Activated CD4-positive, CD25-positive, alpha-beta regulatory T cell treated with anti-CD3 and anti-CD28 coated beads, Interleukin-2, amount 50 U/mL, for 24 hours (primary cell): ENCODE measurements around the gene MRPS21.
"Not testable (repeated sequence)": the region's sequence is repeated elsewhere in the genome, so short reads cannot be mapped to it uniquely, and the experiment has no call there.

Experiments used
- ATAC-seq, 2 donors: fragments of 150-1000 bp; cut with Tn5 transposase; one replicate each; pipeline ENCODE4 v1.10.0; 2021; ENCODE audit warnings: mild to moderate bottlenecking in 1 of 2, moderate library complexity in 1 of 2

Gene MRPS21

GRCh38 chr1:150281758-150282557, 11.7 kb upstream of the MRPS21 start, which contains the start of gene CIART:
Gene CIART, plus strand, starts transcription at chr1:150282554. Its CDS starts 714 bp downstream, at chr1:150283268.
- peak; percentile 96 to 97 for ATAC-seq

DNA sequence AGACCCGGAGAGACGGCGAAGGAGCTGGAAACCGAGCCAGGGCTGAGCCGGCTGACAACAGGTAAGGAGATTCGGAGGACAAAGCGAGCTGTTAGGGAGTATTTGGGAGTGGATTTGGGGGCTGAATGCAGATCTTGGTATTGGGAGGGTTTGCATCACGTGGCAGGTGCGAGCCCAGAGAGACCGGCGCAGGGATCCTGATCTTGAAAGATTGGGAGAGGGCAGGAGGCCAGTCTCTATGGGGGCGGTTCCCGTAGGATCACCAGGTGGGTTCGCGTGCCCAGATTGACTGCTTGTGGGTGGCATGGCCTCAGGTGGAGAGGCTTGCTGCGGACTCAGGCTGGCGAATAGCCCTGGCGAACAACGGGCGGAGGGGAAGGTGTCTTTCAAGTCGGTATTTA, 11.1 kb upstream of the MRPS21 start:
- ATAC-seq, result no peak

GRCh38 chr1:150283260-150283659, 10.4 kb upstream of the MRPS21 start:
- no peak for ATAC-seq

DNA sequence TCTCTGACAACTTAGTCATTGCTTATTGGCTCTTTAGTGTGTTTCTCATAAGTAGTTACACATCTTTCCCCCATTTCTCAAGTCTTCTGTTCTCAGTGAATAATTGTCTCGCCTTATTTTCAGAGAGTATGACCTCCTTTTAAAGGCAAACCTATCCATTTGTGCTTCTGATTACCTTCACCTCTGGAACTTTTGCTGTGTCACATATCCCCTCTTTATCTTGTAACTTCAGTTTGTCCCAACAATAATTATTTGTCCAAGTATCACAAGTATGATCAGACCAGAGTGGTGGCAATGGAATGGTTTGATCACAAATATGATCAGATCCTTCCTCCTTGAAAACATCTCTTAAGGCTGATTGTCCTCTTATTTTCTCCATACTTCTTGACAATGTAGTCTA, 5.3 kb upstream of the MRPS21 start:
- no peak for ATAC-seq

DNA sequence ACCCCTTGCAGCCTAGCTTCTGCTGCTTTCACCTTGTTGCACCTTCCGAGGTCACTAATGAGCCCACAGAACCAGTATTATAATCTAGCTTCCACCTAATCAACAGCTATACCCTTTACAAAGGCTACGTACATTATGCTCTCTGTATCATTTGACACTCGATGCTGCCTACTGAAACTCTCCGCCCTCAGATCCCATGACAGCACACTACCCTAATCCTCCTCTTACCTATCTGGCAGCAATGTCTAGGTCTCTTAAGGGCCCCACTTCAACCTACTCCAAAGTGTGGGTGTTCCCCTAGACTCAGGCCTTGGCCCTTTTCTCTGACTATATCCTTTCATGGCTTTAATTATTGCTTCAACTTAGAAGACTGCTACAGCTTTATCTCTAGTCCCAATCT, 4.8 kb upstream of the MRPS21 start:
- ATAC-seq, result no peak

GRCh38 chr1:150295476-150295875, 1.8 kb downstream of the MRPS21 start:
- ATAC-seq, result no peak

DNA sequence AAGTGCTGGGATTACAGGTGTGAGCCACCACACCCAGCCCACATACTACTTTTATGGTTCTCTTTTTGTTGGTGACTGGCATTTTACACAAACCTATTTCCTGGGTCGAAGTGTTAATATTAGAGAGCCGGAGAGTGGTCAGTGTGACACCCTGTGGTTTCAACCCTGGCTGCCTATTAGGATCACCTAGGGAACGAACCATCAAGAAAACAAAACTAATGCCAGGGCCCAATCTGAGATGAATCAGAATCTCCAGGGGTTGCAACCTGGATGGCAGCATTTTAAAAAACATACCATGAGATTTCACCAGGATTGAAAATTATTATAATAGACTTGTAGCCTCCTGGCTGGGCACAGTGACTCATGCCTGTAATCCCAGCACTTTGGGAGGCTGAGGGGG, 6.1 kb downstream of the MRPS21 start:
- ATAC-seq, result no peak

DNA sequence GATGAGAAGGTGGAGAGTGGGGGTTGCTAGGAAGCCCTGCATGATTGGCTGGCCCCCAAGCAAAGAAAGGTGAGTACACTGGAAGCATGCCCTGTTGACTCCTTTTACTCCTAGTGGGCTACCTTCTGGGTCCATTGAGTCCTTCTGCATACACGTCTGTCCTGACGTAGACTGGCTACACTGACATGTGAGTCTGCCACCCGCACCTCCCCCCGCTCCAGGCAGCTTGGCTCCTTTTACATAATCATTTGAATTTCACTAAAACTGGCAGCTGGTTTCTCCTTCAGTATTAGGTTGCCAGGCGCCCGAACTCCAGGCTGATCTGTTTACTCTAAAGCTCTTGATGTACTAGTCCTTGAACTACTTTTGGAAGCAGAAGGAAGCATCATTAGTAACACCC, 8.7 kb downstream of the MRPS21 start:
- ATAC-seq, result no peak

DNA sequence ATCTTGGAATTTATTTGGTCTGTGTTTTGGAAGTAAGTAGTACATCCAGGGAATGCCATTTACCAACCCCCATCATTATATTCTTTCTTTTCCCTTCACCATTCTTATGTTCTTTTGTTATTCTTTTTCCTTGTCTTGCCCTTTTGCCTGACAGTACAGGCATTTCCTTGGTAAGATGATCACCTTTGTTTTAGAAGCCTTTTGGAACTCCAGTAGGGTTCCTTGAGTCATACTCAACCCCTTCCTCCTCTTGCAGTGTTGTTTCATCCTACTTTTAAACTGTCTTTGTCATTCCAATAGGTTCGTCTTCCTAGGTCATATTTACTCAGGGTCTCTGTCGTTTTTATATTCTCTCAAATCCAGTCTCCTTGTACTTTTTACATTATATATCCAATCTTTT, 9.2 kb downstream of the MRPS21 start:
- ATAC-seq, result no peak

- ATAC-seq, result not testable (repeated sequence)
Measured at GRCh38 chr1:150308585-150308984, 14.9 kb downstream of the MRPS21 start.

DNA sequence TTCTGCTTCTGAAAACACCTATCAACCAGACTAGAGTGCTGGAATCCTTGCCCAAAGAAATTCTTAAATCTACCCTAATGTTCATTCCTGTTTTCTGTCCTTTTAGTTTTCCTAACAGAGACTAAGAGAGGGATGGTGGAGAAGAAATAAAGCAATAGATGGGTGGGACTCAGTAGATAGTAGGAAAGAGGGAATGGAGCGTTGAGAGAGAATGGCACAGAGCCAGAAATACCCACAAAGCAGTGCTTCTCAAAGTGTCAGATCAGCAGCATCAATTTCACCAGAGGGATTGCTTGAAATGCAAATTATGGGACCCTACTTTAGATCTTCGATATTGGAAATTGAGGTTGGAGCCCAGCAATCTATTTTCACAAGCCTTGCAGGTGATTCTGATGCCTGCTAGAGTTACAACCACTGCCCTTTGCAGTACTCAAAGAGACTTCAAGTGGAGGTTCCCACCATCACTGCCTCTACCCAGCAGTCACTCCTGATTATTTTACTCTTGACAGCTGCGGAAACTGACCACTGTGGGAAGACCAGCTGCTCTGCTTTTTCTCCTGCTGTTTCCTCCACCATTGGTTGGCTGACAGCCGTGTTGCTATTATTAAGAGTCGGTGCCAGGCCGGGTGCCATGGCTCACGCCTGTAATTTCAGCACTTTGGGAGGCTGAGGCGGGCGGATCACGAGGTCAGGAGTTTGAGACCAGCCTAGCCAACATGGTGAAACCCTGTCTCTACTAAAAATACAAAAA, 16.3 kb downstream of the MRPS21 start:
- no peak for ATAC-seq

GRCh38 chr1:150311762-150312161, 18.1 kb downstream of the MRPS21 start:
- no peak for ATAC-seq

DNA sequence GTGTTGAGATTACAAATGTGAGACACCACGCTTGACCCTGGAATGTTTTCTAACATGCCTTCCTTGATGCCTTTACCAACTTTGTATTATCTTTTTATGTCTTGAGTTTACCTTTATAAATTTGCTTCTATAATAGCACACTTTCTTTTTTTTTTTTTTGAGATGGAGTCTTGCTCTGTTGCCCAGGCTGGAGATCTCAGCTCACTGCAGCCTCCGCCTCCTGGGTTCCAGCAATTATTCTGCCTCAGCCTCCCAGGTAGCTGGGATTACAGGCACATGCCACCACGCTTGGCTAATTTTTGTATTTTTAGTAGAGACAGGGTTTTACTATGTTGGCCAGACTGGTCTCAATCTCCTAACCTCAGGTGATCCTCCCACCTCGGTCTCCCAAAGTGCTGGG, 21.0 kb downstream of the MRPS21 start:
- ATAC-seq, result not testable (repeated sequence)

- ATAC-seq, result no peak
Measured at GRCh38 chr1:150320667-150320978, 27.0 kb downstream of the MRPS21 start.

DNA sequence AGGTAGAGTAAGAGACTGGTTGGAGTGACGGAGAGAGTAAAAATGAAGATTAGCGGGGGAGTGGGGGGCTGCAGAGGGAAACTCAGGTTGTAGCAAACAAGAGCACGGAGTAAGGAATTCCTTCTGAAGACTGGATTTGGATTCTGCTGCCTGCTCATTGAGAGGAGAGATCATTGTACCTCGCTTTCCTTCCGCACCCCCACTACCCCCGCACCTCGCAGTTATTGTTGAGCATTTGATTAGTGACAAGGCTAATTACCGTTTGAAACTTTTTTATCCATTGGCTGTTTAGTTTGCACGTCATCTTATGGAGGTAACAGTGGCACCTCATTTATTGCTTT, 28.1 kb downstream of the MRPS21 start:
- ATAC-seq, result no peak

DNA sequence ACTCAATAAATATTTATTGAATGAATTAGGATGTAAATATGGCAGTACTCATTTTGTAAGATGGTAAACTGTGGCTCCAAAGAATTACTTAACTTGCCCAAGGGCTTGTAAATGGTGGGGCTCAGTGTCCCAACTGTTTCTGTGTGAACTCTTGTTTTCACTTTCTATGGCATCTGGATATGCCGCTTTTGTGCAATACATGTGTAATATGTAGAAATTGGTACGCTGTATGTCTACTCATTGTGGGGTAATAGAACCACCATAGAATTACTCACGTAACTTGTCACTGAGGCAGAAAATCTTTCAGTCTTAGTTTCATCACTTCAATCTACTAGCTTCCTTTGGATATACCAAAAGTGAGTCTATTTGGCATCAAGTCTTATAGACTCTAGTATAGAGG, 28.6 kb downstream of the MRPS21 start:
- ATAC-seq, result peak; percentile 69 to 73

DNA sequence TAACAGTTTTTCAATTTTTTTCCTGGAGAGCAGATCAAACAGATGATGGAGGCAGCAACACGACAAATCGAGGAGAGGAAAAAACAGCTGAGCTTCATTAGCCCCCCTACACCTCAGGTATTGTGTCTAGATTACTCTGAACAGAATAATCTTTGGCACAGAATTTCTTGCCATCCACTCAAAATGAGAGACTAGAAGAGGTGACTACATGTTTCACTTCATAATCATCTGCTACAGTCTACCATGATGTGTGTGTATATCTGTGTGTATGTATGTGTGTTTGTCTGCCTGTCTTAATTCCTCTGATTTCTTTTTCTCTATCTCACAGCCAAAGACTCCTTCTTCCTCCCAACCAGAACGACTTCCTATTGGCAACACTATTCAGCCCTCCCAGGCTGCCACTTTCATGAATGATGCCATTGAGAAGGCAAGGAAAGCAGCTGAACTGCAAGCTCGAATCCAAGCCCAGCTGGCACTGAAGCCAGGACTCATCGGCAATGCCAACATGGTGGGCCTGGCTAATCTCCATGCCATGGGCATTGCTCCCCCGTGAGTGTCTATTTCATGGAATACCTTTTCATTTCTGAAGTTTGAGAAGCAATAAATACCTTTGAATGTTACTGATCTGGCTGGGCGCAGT, 39.1 kb downstream of the MRPS21 start:
- ATAC-seq, result no peak

DNA sequence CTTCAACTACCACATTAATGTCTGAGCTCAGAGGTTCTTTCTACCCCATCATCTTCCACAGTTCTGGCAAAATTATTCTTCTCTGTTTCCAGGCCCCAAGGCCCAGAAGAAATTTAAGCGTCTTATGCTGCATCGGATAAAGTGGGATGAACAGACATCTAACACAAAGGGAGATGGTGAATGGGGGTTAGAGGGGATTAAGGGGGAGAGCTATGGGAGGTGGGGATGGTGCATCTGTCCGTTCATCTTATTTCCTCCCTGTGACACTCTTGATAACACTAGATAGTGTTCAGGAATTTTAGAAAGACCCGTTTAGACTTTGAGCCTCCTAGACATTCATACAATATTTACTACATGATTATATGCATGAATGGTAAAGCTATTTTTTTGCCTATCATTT, 52.7 kb downstream of the MRPS21 start:
- ATAC-seq, result no peak

- ATAC-seq, result no peak
Measured at GRCh38 chr1:150352866-150353265, 59.2 kb downstream of the MRPS21 start.
